ENCODE measurements around the gene EBF4. TPM values are rescaled to one million over a fixed set of nuclear protein-coding genes. Genes with fewer than 3 reads are reported as not detected.

EBF4 gene
- total RNA-seq, 1 experiment from 2014 or later = not detected

DNA sequence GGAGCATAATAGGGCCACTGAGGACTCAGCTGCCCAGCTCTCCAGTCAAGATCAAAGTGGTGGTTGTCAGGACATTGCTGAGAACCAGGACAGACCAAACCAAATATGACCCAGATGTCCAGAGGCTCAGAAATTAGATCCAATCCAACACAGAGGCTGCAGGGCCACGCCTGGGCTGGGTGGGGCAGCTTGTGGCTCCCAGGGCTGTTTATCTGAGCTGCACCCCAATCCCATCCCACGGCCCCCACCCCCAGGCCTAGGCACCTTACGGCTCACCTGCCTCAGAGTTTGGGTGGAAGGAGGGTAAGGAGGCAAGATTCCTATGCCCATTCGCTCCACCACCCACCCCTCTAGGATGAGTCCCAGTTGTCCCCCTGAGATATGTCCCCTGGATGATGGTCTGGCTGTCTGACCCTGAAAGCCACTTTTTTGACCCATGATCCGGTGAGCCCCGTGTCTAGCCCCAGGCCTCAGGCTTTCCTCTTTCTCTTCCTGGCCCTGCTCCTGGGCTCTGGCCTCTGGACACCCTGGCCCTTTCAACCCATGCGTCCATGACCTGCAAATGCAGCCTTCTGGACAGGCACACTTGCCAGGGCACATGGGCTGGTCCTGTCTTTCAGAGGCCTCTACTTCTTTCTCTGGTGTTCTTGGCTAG, 67.8 kb downstream of the EBF4 start:
- Mint-ChIP-seq H3K27me3 (ENCODE audit: insufficient read depth, unreplicated experiment) (peaks cover 22% of the 10 kb centered on the region), H3K36me3 (ENCODE audit: insufficient read depth, unreplicated experiment) (no peaks in the 10 kb centered on the region)

DNA sequence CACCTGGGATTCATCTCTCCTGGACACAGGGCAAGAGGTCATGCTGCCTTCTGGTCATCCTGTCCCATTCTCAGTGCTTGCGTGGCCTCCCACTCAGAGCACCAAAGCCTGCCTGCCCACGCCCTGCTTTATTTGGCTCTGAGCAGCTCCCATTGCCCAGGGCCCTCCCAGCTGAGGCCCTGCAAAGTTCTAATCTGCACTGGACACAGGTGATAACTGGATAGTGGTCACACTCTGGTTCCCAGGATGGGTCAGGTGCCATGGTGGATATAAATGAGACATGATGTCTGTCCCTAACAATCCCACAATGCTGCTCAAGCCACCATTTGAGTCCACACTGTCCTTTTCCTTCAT, 68.3 kb downstream of the EBF4 start:
- peaks cover 5% of the 10 kb centered on the region for H3K4me1 Mint-ChIP-seq (ENCODE audit: insufficient read depth, unreplicated experiment)
- peaks cover 17% of the 10 kb centered on the region for H3K27me3 Mint-ChIP-seq (ENCODE audit: insufficient read depth, unreplicated experiment)
- ChIA-PET CTCF (interaction anchor here (3.3 kb wide), 1 partner anchor 8 kb away, joined by 14 read pairs; no protein-coding TSS in a partner anchor), POLR2A (interaction anchor here (0.6 kb wide), 1 partner anchor 301 kb away, joined by 3 read pairs; no protein-coding TSS in a partner anchor)
- H3K27ac Mint-ChIP-seq (ENCODE audit: low read depth, unreplicated experiment) = no peak overlapping the region
- no peaks in the 10 kb centered on the region for H3K36me3 Mint-ChIP-seq (ENCODE audit: insufficient read depth, unreplicated experiment)
- no TSS peak for BruUV-seq (replicated peaks)
- no peak for DNase-seq (ENCODE audit: unreplicated experiment)
- no peak overlapping the region for H3K4me3 Mint-ChIP-seq (ENCODE audit: unreplicated experiment)
- intact Hi-C loops (cut with micrococcal nuclease) = no loop called here
- H3K9me3 Mint-ChIP-seq (ENCODE audit: unreplicated experiment) = no peaks in the 10 kb centered on the region
- TF ChIP-seq, protein P1, sequence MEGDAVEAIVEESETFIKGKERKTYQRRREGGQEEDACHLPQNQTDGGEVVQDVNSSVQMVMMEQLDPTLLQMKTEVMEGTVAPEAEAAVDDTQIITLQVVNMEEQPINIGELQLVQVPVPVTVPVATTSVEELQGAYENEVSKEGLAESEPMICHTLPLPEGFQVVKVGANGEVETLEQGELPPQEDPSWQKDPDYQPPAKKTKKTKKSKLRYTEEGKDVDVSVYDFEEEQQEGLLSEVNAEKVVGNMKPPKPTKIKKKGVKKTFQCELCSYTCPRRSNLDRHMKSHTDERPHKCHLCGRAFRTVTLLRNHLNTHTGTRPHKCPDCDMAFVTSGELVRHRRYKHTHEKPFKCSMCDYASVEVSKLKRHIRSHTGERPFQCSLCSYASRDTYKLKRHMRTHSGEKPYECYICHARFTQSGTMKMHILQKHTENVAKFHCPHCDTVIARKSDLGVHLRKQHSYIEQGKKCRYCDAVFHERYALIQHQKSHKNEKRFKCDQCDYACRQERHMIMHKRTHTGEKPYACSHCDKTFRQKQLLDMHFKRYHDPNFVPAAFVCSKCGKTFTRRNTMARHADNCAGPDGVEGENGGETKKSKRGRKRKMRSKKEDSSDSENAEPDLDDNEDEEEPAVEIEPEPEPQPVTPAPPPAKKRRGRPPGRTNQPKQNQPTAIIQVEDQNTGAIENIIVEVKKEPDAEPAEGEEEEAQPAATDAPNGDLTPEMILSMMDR (IDR thresholded peaks at IDR 0.05; ENCODE audit: unreplicated experiment) = no peak

More for the DNA sequence above, 67.8 kb downstream of the EBF4 start:
- no peak for DNase-seq (ENCODE audit: unreplicated experiment)
- H3K27ac Mint-ChIP-seq (ENCODE audit: low read depth, unreplicated experiment) = no peak overlapping the region
- ChIA-PET CTCF (no interaction called here), POLR2A (interaction anchor here (0.6 kb wide), 1 partner anchor 302 kb away, joined by 3 read pairs; no protein-coding TSS in a partner anchor)
- no peak overlapping the region for H3K4me3 Mint-ChIP-seq (ENCODE audit: unreplicated experiment)
- TF ChIP-seq, protein P1 (IDR thresholded peaks at IDR 0.05; ENCODE audit: unreplicated experiment) = no peak
- intact Hi-C loops (cut with micrococcal nuclease) = no loop called here
- H3K4me1 Mint-ChIP-seq (ENCODE audit: insufficient read depth, unreplicated experiment) = peaks cover 5% of the 10 kb centered on the region
- H3K9me3 Mint-ChIP-seq (ENCODE audit: unreplicated experiment) = no peaks in the 10 kb centered on the region
- no TSS peak for BruUV-seq (replicated peaks)

DNA sequence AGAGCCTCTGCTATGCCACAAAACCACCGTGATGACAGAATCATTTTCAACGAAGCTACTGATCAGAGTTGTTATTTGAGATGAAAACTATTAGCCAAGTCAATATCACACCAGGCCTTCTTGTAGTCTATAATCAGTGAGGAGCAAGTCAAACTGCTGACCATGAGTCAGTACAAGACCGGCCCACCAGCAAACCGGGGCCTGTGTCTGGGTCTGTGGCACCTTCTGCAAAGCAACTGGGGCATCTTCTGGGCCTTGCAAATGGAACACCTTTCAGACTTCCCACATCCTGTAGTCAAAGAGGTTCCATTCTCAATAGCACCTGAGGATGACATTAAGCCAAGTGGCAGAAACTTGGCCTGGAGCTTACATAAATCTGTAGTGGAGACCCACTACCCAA, 69.3 kb downstream of the EBF4 start:
- intact Hi-C loops (cut with micrococcal nuclease) = no loop called here
- DNase-seq (ENCODE audit: unreplicated experiment) = no peak
- Mint-ChIP-seq H3K27me3 (ENCODE audit: insufficient read depth, unreplicated experiment) (peaks cover 12% of the 10 kb centered on the region), H3K4me3 (ENCODE audit: unreplicated experiment) (no peak overlapping the region), H3K4me1 (ENCODE audit: insufficient read depth, unreplicated experiment) (no peaks in the 10 kb centered on the region), H3K27ac (ENCODE audit: low read depth, unreplicated experiment) (no peak overlapping the region), H3K9me3 (ENCODE audit: unreplicated experiment) (no peaks in the 10 kb centered on the region), H3K36me3 (ENCODE audit: insufficient read depth, unreplicated experiment) (no peaks in the 10 kb centered on the region)
- CTCF ChIA-PET = interaction anchor here (3.3 kb wide), 1 partner anchor 9 kb away, joined by 14 read pairs; no protein-coding TSS in a partner anchor
- BruUV-seq (replicated peaks) = no TSS peak
- TF ChIP-seq, protein P1 (IDR thresholded peaks at IDR 0.05; ENCODE audit: unreplicated experiment) = no peak
- POLR2A ChIA-PET = interaction anchor here (0.6 kb wide), 1 partner anchor 33 kb away, joined by 3 read pairs; no protein-coding TSS in a partner anchor

DNA sequence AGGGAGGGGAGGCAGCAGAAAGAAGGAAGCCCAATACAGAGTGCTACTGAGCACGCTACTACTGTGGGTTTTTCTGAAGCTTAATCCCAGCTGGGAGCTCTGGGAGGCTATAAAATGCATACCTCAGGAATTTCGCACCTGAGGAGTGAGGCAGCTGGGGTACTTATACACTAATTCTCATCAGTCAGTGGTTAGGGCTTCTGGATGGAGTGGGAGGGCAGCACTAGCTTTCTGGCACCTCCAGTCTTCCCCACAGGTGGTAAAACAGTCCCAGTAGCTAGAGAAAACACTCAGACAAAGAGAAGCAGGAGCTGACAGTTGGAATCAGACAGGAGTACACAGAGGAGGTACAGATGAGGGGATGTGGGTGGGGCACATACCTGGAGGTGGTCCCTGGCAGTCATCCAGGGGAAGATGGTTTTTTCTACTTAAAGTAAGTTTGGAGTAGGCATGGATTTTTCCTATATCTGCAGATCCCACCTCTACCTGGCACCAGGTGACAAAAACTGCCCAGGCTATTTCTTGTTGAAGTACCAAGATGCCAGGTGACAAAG, 70.1 kb downstream of the EBF4 start:
- no peak overlapping the region for H3K27ac Mint-ChIP-seq (ENCODE audit: low read depth, unreplicated experiment)
- no TSS peak for BruUV-seq (replicated peaks)
- no peaks in the 10 kb centered on the region for H3K36me3 Mint-ChIP-seq (ENCODE audit: insufficient read depth, unreplicated experiment)
- H3K4me1 Mint-ChIP-seq (ENCODE audit: insufficient read depth, unreplicated experiment) = peaks cover 3% of the 10 kb centered on the region
- CTCF ChIA-PET = interaction anchor here (0.7 to 3.3 kb wide), 2 partner anchors 9 to 45 kb away, joined by 3 to 14 read pairs; no protein-coding TSS in a partner anchor
- POLR2A ChIA-PET = interaction anchor here (0.6 kb wide), 1 partner anchor 32 kb away, joined by 3 read pairs; no protein-coding TSS in a partner anchor
- DNase-seq (ENCODE audit: unreplicated experiment) = no peak
- TF ChIP-seq, protein P1 (IDR thresholded peaks at IDR 0.05; ENCODE audit: unreplicated experiment) = no peak
- H3K27me3 Mint-ChIP-seq (ENCODE audit: insufficient read depth, unreplicated experiment) = peaks cover 20% of the 10 kb centered on the region
- H3K4me3 Mint-ChIP-seq (ENCODE audit: unreplicated experiment) = no peak overlapping the region
- no peaks in the 10 kb centered on the region for H3K9me3 Mint-ChIP-seq (ENCODE audit: unreplicated experiment)
- intact Hi-C loops (cut with micrococcal nuclease) = no loop called here

Data from MCF 10A (cell line).